SW480 (cell line): ENCODE measurements around the gene XPO4.
"Not testable (repeated sequence)": the region's sequence is repeated elsewhere in the genome, so short reads cannot be mapped to it uniquely, and the experiment has no call there.

ENCODE experiments used
- DNase-seq: peaks from one replicate; pipeline ENCODE4 v3.0.0-alpha.2; 2016; ENCODE audit warnings: low spot score

The XPO4 gene

DNA sequence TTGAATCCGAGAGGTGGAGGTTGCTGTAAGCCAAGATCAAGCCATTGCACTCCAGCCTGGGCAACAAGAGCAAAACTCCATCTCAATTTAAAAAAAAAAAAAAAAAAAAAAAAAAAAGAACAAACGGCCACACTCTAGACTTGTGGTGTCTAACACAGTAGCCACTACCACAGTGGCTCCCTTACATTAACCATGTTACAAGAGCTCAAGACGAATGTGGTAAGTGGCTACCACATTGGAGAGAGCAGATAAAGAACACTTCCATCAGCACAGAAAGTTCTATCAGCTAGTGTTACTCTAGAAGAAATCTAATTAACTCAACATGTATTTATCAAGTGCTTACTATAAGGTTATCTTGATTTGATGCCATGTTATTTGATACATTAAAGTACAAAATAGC lies 11.5 kb downstream of the XPO4 start:
- DNase-seq, result no peak

- not testable (repeated sequence) for DNase-seq
Measured at GRCh38 chr13:20890540-20890939, 12.0 kb downstream of the XPO4 start.

- peak; percentile 64 for DNase-seq
Measured at GRCh38 chr13:20882206-20882605, 20.3 kb downstream of the XPO4 start.

DNA sequence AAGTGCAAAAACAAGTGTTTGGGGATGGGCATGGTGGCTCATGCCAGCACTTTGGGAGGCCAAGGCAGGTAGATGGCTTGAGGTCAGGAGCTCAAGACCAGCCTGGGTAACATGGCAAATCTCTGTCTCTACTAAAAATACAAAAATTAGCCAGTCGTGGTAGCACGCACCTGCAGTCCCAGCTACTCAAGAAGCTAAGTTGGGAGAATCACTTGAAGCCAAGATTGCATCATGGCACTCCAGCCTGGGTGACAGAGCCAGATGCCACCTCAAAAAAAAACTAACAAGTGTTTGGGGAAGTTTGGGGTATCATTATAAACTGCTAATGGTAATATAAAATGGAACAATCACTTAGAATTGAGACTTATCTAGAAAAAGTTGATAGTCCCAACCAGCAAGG lies 24.6 kb downstream of the XPO4 start:
- no peak for DNase-seq

GRCh38 chr13:20876802-20877201 lies 25.7 kb downstream of the XPO4 start:
- DNase-seq, result not testable (repeated sequence)

DNA sequence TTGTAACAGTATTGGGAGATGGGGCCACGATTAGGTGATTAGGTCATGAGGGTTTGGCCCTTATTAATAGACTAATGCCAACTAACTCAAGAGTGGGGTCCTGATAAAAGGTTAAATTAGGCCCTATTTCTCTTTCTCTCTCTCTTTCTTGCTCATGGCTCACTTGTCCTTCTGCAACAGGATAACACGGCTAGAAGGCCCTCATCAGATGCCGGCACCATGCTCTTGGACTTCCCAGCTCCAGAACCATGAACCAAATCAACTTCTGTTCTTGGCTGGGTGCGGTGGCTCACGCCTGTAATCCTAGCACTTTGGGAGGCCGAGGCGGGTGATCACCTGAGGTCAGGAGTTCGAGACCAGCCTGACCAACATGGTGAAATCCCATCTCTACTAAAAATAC lies 28.1 kb downstream of the XPO4 start:
- not testable (repeated sequence) for DNase-seq

GRCh38 chr13:20873348-20873747 lies 29.2 kb downstream of the XPO4 start:
- DNase-seq, result peak; percentile 13

GRCh38 chr13:20870829-20871228 lies 31.7 kb downstream of the XPO4 start:
- DNase-seq, result no peak

DNA sequence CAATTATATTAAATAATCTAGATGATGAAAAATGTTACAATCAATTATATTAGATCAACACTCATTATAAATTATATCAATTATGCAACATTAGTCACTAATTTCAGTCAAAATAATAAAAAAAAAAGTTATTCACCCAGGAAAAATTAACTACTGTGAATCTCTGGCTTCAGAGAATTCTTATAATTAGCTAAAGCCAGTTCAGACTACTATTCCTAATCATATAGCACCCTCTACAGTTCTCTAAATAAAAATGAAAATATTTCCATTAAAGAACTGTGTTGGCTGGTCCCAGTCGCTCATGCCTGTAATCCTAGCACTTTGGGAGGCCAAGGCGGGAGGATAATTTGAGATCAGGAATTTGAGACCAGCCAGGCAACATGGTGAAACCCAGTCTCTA lies 33.0 kb downstream of the XPO4 start:
- peak; percentile 17 for DNase-seq

- no peak for DNase-seq
Measured at GRCh38 chr13:20867408-20867807, 35.1 kb downstream of the XPO4 start.

- not testable (repeated sequence) for DNase-seq
Measured at GRCh38 chr13:20861666-20862065, 40.9 kb downstream of the XPO4 start.

DNA sequence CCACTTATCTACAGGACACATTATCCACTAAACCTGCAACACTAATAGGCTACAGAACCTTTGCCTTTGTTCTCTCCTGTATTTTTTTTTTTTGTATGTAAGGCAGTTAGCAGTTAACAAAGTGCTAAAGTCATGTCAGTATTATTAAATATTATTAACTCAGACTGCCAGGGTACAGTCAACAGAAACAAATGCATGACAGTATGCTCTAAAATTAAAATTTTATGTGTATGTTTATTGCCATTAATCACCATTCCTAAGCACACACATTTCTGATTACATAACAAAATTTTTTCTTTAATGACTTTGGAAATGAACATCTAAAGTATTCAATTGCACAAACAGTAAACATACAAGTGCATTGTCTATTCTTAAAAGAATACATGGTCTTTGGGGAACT lies 41.7 kb downstream of the XPO4 start:
- no peak for DNase-seq

- no peak for DNase-seq
Measured at GRCh38 chr13:20856650-20857049, 45.9 kb downstream of the XPO4 start.

GRCh38 chr13:20851844-20852402 lies 50.6 kb downstream of the XPO4 start:
- no peak for DNase-seq

DNA sequence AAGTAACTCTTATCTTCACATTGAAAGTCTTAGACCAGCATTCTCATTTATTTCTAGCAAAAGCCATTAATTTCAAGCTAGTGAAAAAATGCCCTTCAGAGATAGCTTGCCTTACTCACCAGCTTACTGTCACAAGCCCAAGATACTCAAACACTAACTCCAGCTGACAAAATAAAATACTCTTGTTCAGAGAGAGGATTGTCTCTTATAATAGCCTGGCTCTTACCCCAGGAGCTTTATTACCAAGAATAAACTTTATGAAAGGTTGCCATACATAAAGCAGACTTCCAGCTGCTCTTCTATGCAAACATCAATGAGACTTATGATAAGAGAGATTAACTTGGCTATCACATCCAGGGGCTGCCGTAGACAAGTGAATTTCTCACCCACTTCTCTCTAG lies 53.6 kb downstream of the XPO4 start:
- DNase-seq, result no peak

DNA sequence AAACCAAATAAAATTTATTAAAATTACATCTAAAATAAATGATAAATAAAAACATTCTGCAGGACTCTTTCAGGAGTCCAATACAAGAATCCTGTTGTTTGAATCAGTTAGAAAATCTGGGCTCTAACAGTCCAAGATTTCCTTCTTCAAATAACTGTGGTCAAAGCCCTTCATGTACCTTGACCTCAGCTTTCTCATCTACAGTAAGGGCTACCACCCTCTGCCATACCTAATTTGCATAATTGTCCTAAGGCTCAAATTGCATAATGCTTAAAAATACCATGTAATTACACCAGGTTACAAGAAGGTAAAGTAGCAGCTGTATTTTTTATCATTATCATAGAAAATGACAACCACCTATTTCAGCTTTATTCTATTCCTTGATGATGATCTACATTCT lies 54.3 kb downstream of the XPO4 start:
- DNase-seq, result no peak

DNA sequence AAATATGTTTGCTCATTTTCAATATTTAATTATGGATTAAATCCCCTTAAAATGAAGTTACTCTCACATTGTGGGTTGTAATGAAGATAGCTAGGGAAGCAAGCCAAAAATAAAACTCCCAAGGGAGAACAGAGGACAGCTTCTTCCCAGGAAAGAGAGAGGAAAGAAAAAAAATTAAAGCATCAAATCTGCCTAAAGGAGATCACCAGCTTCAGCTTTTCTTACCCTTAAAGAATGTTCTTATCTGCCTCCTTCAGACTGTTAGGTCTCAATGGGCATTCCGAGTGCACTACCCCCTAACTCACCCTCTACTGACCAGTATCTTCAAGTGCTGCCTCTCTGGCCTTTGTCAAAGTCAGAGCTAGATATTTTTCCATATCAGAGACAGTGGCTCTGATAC lies 55.2 kb downstream of the XPO4 start:
- DNase-seq, result no peak

GRCh38 chr13:20843166-20843565 lies 59.4 kb downstream of the XPO4 start:
- DNase-seq, result no peak

- DNase-seq, result no peak
Measured at GRCh38 chr13:20840568-20840967, 62.0 kb downstream of the XPO4 start.

DNA sequence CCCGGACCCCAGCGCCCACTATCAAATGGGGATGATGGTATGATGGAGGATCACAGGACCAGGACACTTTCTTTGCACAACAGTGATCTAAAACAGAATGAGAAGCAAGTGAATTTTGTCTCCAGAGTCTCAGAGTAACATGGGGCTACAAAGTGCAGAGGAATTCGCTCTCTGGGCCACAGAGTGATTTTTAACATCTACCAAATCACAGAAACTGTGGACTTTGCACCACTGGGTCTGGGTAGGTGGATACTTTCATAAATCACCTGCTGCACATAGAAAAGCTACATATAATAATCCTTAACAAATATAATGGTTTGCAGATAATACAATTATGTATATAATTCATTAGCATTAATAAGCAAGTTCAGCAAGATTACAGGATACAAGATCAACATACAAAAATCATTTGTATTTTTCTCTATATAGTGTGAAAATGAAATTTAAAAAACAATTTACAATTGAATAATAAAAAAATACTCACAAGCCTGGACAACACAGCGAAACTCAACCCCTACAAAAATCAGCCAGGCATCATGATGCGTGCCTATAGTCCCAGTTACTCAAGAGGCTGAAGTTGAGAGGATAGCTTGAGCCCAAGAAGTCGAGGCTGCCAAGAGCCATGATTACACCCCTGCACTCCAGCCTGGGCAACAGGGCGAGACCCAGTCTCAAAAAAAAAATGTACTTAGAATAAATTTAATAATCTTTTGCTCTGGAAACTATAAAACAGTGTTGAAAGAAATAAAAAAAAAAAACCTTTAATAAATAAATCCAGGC lies 68.5 kb downstream of the XPO4 start:
- no peak for DNase-seq

GRCh38 chr13:20832861-20833260 lies 69.7 kb downstream of the XPO4 start:
- no peak for DNase-seq

DNA sequence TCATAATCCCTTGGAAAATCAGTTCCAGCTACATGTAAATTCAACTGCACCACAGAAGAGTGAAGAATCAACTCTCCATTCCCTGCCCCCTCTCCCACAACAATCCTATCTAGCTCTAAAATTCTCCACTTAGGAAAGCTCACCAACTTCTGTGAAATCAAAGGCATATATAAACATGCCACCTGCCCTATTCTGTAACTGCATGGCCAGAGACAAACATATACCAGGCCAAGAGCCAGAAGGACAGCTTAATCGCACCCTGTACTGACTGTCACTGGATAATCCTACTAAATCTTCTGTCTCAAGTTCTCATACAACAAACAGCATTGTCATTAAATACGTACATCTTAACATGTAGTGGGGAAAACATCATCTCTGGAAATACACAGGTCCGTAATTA lies 70.6 kb downstream of the XPO4 start:
- DNase-seq, result no peak

DNA sequence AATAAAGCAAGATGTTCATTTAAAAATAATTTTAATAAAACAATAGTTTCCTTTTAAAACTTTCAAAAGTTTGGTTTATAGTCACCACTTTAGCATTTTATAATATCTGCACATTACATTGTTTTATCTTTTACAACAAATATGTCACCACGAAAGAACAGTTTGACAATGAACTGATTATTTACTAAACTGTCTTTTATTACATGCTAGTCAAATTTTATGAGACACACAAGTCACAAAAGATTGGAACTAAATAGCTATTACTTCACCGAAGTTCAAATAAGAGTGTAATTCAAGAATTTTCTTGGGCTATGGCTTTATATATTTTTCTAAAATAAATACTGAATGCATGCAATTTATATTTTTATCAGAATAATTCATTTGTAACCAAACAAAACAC lies 71.3 kb downstream of the XPO4 start:
- DNase-seq, result no peak
